Hypothalamus (tissue), 51 donors: ENCODE results near the gene ARSA.
"Not testable (repeated sequence)": the region's sequence is repeated elsewhere in the genome, so short reads cannot be mapped to it uniquely, and the experiment has no call there.

ENCODE experiments used
- DNase-seq, 51 donors: peaks; one replicate each; lab custom pipeline; 2025; lab: John Stamatoyannopoulos, UW

ARSA gene

DNA sequence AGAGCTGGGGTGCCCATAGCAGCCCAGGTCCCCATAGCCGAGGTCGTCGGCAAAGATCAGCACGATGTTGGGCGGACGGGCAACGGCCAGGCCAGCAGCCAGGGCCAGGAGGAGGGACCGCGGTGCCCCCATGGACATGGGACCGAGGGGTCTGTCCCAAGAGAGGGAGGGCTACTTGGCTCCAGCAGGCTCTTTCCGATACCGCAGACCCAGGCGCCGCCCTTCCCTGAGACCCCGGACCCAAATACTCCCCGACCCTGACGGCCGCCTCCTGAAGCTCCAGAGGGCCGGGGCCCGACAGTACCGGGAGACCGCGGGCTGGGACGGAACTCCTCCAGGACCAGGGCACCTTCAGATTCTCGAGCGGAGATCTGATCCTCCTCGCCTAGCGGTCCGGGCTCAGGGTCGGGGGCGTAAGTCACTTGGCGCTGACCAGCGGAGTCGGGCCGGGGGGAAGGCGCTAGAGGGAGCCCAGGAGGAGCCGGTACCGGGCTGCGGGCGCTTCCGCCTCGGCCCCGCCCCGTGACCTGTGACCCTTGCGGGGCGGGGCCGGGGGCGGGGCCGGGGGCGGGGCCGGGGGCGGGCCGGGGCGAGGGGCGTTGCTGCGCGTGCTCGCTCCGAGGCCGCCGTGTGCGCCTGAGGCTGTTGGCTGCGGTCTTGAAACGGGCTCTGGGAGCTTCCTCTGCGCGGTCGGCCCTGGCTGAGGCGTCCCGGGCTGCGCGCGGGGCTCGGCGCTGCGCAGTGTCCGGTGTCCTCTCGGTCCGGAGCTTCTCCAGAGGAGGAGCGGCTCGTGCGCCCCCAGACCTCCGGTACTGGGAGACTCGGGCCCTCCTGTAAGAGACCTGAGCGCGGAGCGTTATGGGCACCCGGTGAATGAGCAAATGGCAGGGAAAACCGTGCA lies at the start of gene ARSA:
Gene ARSA, minus strand, starts transcription at position 511 of the 901 bp plus-strand sequence. Its CDS starts 373 bp downstream, at position 138.
- peak; percentile 16 to 90 (median 76) for DNase-seq

DNA sequence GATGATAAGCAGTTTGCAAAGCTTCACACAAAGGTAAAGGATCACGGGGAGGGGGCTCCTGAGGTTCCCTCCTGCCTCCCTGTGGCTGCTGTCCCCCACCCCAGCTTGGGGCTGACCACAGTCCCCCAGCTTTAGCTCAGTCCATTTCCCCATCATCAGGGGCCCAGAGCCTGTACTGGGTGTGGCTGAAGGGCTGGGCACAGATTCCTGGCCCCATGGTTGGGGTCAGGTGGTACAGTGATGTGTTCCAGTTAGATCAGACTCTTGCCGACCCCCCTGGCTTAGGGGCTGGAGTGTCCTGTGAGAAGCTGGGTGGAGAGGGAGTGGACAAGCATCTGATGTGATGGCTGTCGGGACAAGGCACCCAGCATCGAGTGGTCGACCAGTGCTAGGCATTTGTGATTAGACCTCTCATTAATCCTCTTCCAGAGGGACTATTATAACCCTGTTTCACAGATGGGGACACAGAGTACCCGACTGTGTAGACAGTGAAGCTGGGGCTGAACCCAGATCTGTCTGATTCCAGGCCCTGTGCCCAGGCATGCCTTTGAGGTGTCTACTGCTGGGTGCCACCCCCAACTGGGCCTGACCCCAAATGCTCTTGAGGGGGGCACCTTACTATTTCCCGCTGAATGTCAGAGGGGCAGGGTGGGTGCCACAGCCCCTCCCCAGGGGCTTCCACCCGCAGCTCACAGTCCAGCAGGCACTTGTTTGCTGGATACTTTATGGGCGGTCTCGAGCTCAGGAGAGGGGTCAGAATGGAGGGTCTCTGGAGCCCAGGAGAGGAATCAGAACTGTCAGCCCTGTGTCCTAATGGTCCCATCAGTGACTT lies 48.9 kb upstream of the ARSA start:
- DNase-seq = no peak

GRCh38 chr22:50676180-50676636 lies 48.3 kb upstream of the ARSA start:
- no peak for DNase-seq

DNA sequence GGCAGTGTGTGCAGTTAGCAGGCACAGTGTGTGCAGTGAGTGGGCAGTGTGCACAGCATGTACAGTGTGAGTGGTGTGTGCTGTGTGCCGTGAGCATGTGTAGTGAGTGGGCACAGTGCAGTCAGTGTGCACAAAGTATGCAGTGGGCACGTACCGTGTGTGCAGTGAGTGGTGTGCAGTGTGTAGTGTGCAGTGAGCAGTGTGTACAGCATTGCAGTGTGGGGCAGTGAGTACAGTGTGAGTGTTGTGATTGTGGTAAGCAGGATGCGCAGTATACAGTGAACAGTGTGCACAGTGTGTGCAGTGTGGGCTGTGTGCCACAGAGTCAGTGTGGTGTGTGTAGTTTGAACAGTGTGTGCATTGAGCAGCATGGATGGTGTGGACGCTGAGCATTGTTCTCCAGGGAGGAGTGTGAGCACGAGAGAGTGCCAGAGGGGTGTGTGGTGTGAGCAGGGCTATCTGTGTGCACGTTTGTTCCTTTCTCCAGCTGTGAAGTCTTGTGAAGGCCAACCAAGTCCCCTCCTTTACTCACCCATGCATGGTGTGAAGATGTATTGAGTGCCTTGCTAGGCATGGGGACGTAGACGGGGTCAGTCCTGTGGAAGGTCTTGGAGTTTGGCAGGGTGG lies 47.7 kb upstream of the ARSA start:
- DNase-seq = no peak

DNA sequence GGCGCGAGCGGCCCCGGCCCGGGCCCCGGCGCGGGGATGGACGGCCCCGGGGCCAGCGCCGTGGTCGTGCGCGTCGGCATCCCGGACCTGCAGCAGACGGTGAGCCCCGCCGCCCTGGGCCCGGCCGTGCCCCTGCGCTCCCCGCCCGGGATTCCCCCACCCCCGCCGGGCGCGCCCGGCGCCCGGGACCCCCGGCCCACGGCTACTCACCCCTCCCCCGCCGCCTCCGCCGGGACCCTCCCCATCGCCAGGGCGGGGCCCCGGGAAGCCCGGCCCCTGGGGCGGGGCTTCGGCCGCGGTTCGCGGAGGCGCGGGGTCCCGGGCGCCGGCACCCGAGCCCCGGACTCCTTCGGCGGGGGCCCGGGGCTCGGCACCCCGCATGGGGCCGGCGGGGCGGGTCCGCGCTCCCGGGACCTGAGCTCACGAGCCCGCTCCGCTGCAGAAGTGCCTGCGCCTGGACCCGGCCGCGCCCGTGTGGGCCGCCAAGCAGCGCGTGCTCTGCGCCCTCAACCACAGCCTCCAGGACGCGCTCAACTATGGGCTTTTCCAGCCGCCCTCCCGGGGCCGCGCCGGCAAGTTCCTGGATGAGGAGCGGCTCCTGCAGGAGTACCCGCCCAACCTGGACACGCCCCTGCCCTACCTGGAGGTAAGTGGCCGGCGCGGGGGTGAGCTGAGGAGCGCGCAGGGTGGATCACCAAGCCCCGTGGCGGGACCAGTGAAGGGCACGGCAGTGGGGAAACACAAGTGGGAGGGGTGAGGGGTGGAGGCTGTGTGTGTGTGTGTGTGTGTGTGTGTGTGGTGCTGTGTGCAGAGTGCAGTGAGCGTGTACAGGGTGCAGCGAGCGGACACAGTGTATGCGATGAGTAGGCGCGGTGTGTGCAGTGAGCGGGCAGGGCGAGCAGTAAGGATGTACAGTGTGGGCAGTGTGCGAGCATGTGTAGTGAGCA lies 46.9 kb upstream of the ARSA start:
- peak in 2 of 51 donors; percentile 8 to 25 for DNase-seq

GRCh38 chr22:50674130-50674500 lies 46.2 kb upstream of the ARSA start:
- no peak for DNase-seq

DNA sequence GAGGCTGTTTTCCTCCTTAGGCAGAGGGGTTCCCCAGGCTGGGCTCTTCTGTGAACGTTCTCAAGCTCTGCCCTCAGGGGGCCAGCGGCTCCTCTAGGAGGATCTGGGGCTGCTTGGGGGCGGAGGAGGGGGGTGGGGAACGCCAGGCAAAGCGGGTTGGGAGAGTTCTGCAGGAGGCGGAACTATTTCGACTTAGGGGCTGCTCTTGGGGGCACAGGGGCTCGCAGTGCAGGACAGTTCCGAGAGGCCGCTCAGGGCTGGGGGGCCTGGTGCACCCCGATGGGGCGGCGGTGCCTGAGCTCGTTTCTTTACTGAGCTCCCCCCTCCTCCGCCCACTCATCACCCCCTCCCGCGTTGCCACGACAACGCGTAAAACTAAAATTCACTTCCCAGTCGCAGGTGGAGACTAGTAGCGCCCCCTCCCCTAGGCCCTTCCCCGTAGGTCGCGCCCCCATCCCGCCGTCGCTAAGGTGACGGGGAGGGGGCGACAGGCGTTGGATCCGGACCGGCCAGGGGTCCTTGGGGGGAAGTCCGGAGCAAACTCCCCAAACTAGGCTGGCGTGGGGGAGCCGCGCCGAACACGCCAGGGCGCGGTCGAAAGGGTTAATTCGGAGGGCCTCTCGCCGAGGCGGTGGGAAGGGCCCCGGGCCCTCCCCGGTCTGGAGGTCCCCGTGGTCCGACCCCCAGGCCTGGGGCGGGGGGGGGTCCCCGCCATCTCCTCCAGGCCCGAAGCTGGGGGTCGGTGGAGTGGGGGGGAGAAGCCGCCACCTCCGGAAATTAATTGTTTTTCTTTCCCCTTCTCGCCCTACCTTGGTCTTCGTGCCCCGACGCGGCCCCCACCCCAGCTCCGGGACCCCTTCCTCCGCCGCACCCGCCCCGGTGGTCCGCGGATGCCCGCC lies 45.5 kb upstream of the ARSA start:
- peak in 2 of 51 donors; percentile 30 to 60 for DNase-seq

GRCh38 chr22:50672471-50673230 lies 44.7 kb upstream of the ARSA start, which contains the start of gene SHANK3:
Gene SHANK3, plus strand, starts transcription at chr22:50672823.
- DNase-seq = no peak

DNA sequence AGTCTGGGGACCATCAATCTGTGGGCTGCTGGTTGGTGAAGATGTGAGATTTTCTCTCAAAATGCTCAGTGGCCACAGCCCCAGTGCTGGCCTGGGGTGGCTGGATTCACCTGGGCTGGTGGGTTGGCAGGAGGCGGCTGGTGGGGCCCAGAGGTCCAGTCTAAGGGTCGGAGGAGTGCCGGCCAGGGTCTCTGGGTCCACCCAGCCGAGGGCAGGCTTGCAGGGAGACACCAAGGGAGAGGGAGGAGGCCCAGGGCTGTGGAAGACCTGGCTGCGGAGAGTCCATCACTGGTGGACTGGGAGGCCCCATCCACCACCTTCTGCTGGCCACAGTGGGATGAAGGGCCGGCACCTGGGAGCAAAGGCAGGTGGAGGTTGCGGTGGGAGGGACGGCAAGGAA lies 44.1 kb upstream of the ARSA start:
- no peak for DNase-seq

GRCh38 chr22:50671641-50672040 lies 43.7 kb upstream of the ARSA start:
- peak in 1 of 51 donors; percentile 56 for DNase-seq

DNA sequence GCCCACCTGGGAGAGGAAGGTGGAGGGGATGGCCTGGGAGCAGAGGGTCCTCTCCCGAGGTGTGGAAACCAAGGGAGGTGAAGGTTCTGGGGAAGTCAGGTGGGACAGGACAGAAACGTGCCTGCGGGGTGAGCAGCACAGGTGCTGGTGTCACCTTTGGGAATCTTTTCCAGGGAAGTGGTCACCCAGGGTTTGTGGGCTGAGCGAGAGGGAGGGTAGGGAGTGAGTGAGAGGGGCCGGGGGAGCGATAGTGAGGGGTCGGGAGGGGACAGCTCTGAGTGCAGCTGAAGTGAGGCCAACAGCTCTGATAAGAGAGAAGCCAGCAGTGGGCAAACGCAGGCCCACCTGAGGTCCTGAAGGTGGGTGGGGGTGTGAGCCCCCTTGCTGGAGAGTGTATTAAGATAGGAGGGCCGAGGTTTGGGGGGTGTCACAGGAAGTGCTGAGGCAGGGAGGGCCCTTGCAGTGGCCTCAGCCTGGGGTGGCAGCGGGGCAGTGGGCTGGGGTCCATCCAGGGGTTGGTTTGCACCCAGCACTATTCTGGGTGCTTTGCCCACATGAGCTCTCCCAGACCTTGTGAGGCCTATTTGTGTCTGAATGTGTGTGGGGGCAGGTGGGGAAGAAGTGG lies 43.1 kb upstream of the ARSA start:
- no peak for DNase-seq

- no peak for DNase-seq
These were observed 42.6 kb upstream of the ARSA start for GRCh38 chr22:50670513-50670912.

DNA sequence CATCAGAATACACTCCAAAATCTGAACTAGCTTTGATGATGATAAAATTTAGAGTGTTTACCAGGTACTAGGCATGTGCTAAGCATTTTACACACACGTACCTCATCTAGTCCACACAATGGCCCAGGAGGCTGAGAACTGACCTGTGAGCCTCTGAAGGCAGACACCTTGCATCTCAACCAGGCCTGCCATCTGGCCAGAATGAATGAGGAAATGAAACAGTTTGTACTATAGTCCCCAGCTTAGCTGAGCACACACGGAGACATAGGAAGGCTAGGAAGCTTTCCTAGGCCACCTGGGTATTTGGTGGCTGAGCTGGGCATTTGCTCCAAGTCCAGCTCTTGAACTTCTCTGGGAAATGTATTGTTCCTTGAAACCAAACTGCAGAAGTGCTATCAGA lies 37.8 kb upstream of the ARSA start:
- DNase-seq = no peak

DNA sequence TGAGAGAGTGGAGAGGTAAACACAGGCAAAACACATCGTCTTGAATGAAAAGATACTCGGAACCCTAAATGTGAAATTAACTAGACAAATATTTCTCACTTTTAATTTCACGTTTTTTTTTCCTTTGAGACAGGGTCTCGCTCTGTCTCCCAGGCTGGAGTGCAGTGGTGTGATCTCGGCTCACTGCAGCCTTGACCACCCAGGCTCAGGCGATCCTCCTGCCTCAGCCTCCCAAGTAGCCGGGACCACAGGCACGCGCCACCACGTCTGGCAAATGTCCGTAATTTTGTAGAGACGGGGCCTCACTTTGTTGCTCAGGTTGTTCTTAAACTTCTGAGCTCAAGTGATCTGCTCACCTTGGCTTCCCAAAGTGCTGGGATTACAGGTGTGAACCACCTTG lies 37.3 kb upstream of the ARSA start:
- no peak for DNase-seq

- no peak for DNase-seq
These were observed 32.4 kb upstream of the ARSA start for GRCh38 chr22:50660306-50660705.

DNA sequence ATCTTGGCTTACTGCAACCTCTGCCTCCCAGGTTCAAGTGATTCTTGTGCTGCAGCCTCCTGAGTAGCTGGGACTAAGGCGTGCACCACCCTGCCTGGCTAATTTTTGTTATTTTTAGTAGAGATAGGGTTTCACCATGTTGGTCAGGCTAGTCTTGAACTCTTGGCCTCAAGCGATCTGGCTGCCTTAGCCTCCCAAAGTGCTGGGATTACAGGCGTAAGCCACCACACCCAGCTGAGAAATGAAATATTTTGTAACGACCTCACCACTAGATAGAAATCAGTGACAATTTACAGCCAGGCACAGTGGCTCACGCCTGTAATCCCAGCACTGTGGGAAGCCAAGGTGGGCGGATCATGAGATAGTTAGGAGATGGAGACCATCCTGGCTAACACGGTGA lies 31.8 kb upstream of the ARSA start:
- DNase-seq = not testable (repeated sequence)

- no peak for DNase-seq
These were observed 30.0 kb upstream of the ARSA start for GRCh38 chr22:50657925-50658324.
